ENCODE results near the gene WDFY2.
"Not testable (repeated sequence)": the region's sequence is repeated elsewhere in the genome, so short reads cannot be mapped to it uniquely, and the experiment has no call there.

The WDFY2 gene

DNA sequence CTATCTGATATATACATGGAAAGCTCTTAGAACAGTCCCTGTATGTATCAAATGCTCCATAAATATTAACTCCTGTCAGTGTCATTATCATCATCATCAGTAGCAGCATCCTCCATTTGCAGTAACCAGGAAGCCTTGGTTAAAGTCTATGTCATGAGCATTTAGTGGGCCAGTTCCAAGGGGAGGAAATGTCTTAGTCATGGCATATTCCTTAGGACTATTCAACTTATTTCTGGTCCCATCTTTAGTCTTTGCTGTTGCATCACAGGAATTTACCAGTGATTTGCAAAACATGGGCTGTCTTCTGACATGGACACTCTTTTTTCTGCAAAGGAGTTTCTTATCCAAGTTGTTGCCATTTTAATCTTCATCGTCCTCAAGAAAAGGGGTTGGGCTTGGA is 98.4 kb downstream of the WDFY2 start:
- H3K4me3 ChIP-seq (replicated peaks in 1 of 2; ENCODE audit: low read depth in 2 of 2, low read length in 2 of 2), result no peak overlapping the region
- peak; percentile 26 to 71 for DNase-seq (ENCODE audit: low read depth in 2 of 2)
- TF ChIP-seq, protein P1, sequence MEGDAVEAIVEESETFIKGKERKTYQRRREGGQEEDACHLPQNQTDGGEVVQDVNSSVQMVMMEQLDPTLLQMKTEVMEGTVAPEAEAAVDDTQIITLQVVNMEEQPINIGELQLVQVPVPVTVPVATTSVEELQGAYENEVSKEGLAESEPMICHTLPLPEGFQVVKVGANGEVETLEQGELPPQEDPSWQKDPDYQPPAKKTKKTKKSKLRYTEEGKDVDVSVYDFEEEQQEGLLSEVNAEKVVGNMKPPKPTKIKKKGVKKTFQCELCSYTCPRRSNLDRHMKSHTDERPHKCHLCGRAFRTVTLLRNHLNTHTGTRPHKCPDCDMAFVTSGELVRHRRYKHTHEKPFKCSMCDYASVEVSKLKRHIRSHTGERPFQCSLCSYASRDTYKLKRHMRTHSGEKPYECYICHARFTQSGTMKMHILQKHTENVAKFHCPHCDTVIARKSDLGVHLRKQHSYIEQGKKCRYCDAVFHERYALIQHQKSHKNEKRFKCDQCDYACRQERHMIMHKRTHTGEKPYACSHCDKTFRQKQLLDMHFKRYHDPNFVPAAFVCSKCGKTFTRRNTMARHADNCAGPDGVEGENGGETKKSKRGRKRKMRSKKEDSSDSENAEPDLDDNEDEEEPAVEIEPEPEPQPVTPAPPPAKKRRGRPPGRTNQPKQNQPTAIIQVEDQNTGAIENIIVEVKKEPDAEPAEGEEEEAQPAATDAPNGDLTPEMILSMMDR (IDR thresholded peaks at IDR 0.05; ENCODE audit: low read depth, low read length), result no peak

DNA sequence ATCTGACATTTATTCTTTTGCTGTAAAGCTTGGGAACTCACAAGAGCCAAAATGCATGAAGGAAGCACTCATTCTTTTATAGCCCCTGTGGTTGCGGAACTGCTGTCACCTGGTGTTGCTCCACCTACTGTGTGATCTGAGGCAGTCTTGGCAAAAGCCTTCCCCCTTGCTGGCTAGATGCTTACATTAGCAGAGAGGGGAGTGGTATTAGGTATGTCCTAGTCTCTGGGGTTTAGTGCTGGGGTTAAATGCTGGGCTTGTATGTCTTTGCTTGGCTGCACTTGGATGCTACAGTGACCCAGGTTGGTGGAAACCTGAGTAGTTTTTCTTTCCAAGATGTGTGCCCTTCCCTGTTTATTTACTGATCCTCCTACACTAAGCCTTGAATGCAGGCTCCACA is 99.3 kb downstream of the WDFY2 start:
- no peak overlapping the region for H3K4me3 ChIP-seq (replicated peaks in 1 of 2; ENCODE audit: low read depth in 2 of 2, low read length in 2 of 2)
- TF ChIP-seq, protein P1 (IDR thresholded peaks at IDR 0.05; ENCODE audit: low read depth, low read length), result no peak
- DNase-seq (ENCODE audit: low read depth in 2 of 2), result no peak

DNA sequence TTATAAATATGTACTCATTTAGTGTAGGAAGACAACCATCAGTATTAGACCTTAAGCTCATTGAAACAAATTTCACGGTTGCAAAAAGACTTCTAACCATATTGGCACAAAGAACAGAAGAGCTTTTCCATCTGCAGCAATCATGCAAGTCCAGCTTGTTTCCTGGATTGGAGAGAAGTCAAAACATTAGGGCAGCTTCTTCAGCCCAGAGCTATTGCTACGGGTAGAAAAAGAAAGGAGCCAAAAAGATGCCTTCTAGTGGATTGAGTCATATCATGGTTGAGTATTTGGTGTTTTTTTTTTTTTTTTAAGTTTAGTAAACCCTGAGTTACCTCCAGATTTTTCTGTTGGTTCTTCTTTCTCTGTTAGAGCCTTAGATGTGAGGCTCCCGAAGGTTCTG is 99.8 kb downstream of the WDFY2 start:
- DNase-seq (ENCODE audit: low read depth in 2 of 2), result peak; percentile 56 to 62
- no peak overlapping the region for H3K4me3 ChIP-seq (replicated peaks in 1 of 2; ENCODE audit: low read depth in 2 of 2, low read length in 2 of 2)
- TF ChIP-seq, protein P1 (IDR thresholded peaks at IDR 0.05; ENCODE audit: low read depth, low read length), result no peak

DNA sequence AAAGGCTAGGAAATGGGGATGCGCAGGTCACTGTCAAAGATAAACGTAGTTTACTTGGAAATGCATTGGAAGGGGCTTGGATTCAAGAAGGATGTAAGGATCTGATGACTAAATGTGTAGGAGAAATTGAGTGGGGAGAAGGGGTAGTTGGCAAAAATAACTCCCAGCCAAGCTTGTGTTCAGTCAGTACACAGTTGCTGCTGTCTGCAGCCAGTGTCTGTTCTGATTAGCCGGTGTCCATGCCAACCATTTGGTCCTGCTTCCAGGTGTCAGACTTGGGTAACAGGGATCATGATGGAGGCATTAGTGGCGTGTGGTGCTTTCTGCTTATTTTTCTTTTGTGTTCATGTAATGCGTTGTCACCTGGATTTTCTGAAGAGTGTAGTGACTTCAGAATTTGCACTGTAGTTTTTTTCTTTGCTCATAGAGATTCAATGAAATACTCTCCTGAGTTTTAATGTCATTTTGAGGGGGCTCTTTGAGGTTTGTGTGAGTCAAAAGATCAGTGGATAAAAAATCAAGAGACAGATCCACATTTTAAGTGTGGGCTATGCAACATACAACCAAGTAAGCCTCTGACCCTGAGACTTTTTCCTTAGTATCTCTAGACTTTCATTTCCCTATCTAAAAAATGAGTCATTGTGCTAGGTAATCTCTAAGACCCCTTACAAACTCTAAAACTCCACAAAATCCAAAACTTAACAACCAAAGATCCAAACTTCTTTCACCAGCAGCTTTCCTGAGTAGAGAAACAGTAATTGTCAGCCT is 103.9 kb downstream of the WDFY2 start:
- TF ChIP-seq, protein P1 (IDR thresholded peaks at IDR 0.05; ENCODE audit: low read depth, low read length), result no peak
- no peak overlapping the region for H3K4me3 ChIP-seq (replicated peaks in 1 of 2; ENCODE audit: low read depth in 2 of 2, low read length in 2 of 2)
- no peak for DNase-seq (ENCODE audit: low read depth in 2 of 2)

DNA sequence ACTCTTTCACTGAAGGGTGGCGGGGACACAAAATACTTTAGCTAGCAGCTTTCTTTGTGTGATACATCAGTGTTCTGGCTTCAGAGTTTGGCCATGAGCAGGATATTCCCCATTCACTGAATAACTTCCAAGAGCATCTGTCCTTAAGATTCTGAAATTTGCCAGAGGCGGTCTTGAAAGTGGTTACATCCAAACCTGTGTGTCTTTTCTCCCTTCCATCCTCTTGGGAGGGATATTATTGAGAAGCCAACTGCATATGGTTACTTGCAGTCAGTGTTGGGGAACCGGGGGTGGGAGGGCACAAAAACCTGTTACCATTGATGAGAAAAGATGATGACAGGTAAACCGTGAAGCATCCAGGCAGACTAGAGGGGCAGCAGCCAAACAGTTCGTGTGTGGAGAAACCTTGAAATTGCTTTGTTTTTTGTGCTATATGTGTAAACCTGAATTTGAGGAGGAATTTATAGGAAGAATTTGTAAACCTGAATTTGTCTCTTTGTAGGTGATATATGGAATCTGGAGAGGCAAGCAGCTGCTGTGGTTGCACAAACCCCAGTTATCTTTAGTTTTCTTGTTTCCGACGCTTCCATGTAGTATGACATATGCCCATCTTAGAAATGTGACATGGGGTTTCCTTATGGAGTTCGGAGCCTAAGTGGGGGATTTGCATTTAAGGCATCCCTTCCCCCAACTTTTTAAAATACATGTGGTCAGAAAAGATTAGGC is 104.8 kb downstream of the WDFY2 start:
- no peak overlapping the region for H3K4me3 ChIP-seq (replicated peaks in 1 of 2; ENCODE audit: low read depth in 2 of 2, low read length in 2 of 2)
- TF ChIP-seq, protein P1 (IDR thresholded peaks at IDR 0.05; ENCODE audit: low read depth, low read length), result no peak
- DNase-seq (ENCODE audit: low read depth in 2 of 2), result peak; percentile 13 to 19

DNA sequence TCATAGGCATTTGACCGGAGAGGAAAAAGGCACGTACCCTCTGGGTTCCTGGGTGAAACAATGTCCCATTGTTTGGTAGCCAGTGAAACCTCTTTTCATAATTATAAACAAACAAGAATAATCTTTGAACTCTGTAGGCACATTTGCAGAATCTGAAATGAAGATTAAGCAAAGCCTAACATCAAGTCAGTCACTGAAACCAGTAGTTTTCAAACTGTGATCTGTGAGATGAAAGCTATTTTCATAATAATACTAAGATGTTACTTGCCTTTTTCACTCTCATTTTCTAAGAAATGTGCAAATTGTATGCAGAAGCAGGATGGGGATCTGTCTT is 105.4 kb downstream of the WDFY2 start:
- DNase-seq (ENCODE audit: low read depth in 2 of 2), result peak in 1 of 2 donors; percentile 46
- no peak overlapping the region for H3K4me3 ChIP-seq (replicated peaks in 1 of 2; ENCODE audit: low read depth in 2 of 2, low read length in 2 of 2)
- TF ChIP-seq, protein P1 (IDR thresholded peaks at IDR 0.05; ENCODE audit: low read depth, low read length), result no peak

DNA sequence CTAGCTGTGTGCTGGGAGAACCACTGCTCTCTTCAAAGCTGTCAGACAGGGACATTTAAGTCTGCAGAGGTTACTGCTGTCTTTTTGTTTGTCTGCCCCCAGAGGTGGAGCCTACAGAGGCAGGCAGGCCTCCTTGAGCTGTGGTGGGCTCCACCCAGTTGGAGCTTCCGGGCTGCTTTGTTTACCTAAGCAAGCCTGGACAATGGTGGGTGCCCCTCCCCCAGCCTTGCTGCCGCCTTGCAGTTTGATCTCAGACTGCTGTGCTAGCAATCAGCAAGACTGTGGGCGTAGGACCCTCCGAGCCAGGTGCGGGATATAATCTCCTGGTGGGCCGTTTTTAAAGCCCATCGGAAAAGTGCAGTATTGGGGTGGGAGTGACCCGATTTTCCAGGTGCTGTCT is 111.4 kb downstream of the WDFY2 start:
- not testable (repeated sequence) for H3K4me3 ChIP-seq (replicated peaks in 1 of 2; ENCODE audit: low read depth in 2 of 2, low read length in 2 of 2); DNase-seq (ENCODE audit: low read depth in 2 of 2)
